ENCODE measurements around the gene AVL9. TPM values are rescaled to one million over a fixed set of nuclear protein-coding genes. Genes with fewer than 3 reads are reported as not detected.

Gene AVL9
- polyA plus RNA-seq, 2 of the 4 experiments (the other 2 are of a cell fraction) = 24.0 to 36.1 TPM

DNA sequence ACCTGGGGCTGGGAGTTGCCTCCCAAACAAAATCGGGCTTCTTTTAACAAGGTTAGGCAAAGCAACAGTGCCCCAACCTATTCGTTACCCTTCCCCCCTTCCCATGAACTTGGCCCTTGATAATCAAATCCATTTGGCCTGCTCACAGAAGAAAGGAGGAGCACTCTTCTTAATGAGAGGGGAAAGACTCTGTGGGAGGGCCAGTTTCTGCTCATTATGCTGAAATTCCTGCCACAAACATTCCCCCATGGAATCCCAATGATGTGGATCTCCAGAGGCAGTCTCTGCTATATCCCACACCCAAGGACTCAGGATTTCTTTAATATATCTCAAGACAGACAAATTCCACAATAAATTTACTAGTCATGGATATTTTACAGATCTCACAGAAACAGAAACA lies 48.1 kb upstream of the AVL9 start:
- Histone ChIP-seq H3K4me1 (no peaks in the 10 kb centered on the region), H3K27ac (no peak overlapping the region), H3K4me3 (no peak overlapping the region), H3K4me2 (no peak overlapping the region), H3K9me3 (peaks cover 7% of the 10 kb centered on the region; the same call in 1 of the 3 replicates)
- FAIRE-seq (no peak), ATAC-seq (no peak), DNase-seq (ENCODE audit: low read depth in 1 of 2, low spot score in 1 of 2) (no peak)
- ChIA-PET CTCF (no interaction called here), POLR2A (no interaction called here)
- 0% methylated on average over 2 of the region's 2 CpGs for WGBS (ENCODE audit: missing lambda C conversion rate)
- no peak for TF ChIP-seq BHLHE40 (IDR thresholded peaks at IDR 0.05; ENCODE audit: low read depth, low read length)
- TF ChIP-seq, protein P1, sequence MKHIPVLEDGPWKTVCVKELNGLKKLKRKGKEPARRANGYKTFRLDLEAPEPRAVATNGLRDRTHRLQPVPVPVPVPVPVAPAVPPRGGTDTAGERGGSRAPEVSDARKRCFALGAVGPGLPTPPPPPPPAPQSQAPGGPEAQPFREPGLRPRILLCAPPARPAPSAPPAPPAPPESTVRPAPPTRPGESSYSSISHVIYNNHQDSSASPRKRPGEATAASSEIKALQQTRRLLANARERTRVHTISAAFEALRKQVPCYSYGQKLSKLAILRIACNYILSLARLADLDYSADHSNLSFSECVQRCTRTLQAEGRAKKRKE (CRISPR knock-in tag; IDR thresholded peaks at IDR 0.05; ENCODE audit: low read depth) = no peak
- no peak for TF ChIP-seq JUN (IDR thresholded peaks at IDR 0.05)
- TF ChIP-seq FOSB (CRISPR knock-in tag; IDR thresholded peaks at IDR 0.05) = no peak
- TF ChIP-seq FOXS1 (CRISPR knock-in tag; IDR thresholded peaks at IDR 0.05) = no peak
- TF ChIP-seq, protein P2, sequence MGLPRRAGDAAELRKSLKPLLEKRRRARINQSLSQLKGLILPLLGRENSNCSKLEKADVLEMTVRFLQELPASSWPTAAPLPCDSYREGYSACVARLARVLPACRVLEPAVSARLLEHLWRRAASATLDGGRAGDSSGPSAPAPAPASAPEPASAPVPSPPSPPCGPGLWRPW (IDR thresholded peaks at IDR 0.05) = no peak
- TF ChIP-seq, protein P3, sequence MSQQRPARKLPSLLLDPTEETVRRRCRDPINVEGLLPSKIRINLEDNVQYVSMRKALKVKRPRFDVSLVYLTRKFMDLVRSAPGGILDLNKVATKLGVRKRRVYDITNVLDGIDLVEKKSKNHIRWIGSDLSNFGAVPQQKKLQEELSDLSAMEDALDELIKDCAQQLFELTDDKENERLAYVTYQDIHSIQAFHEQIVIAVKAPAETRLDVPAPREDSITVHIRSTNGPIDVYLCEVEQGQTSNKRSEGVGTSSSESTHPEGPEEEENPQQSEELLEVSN (IDR thresholded peaks at IDR 0.05; ENCODE audit: borderline replicate concordance, low read depth) = no peak
- TF ChIP-seq TP53 (CRISPR knock-in tag; IDR thresholded peaks at IDR 0.05) = no peak

DNA sequence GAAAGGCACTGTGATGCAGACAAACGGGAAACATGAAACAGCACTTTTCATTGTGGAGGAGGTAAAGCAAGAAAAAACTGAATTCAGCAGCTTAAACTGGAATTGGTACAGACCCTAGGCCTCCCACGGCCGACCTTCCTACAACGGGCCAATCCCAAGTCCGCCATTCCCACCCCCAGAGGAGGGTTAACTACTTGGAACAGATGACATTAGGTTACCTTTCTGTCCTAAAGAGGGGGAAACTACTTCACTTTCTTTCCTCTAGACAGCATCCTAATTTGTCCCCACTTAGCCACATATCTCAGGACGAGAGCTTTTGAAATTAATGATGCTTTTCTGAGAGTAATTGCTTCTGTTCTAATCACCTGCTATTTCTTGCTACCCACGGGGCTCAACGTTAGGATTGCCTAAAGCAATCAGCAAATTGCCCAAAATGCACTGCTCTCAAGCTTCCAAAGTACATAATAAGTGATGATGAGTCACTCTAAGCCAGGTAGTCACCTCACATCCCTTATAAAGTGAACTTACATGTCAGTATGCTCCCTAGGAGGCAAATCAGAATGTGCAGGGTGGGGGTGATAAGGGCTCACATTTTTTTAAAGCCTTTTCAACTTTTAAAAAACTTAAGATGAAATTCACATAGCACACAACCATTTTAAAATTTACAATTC lies 41.8 kb upstream of the AVL9 start:
- CTCF ChIA-PET = no interaction called here
- DNase-seq (ENCODE audit: low read depth in 1 of 2, low spot score in 1 of 2) (peak in 1 of 2 experiments; percentile 15), ATAC-seq (no peak), FAIRE-seq (no peak)
- WGBS (ENCODE audit: missing lambda C conversion rate) = 30% methylated on average over 8 of the region's 8 CpGs
- no peak overlapping the region for H3K27ac ChIP-seq
- TF ChIP-seq GATA3 (IDR thresholded peaks at IDR 0.05; ENCODE audit: borderline replicate concordance) (no peak), FOSB (CRISPR knock-in tag; IDR thresholded peaks at IDR 0.05) (no peak), HOXB13 (CRISPR knock-in tag; IDR thresholded peaks at IDR 0.05; ENCODE audit: low read depth) (no peak), CBX8 (IDR thresholded peaks at IDR 0.05) (no peak), FOSL2 (IDR thresholded peaks at IDR 0.05) (no peak), FOSL2 (CRISPR knock-in tag; IDR thresholded peaks at IDR 0.05) (no peak; the same call in 1 of the 2 replicates), CEBPB (IDR thresholded peaks at IDR 0.05) (no peak), ZFP36 (IDR thresholded peaks at IDR 0.05; ENCODE audit: borderline replicate concordance, partially characterized antibody) (no peak), RCOR1 (IDR thresholded peaks at IDR 0.05; ENCODE audit: low read depth, low read length) (no peak), NR3C1 (IDR thresholded peaks at IDR 0.05) (no peak)
- TF ChIP-seq, protein P4, sequence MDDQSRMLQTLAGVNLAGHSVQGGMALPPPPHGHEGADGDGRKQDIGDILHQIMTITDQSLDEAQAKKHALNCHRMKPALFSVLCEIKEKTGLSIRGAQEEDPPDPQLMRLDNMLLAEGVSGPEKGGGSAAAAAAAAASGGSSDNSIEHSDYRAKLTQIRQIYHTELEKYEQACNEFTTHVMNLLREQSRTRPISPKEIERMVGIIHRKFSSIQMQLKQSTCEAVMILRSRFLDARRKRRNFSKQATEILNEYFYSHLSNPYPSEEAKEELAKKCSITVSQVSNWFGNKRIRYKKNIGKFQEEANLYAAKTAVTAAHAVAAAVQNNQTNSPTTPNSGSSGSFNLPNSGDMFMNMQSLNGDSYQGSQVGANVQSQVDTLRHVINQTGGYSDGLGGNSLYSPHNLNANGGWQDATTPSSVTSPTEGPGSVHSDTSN (IDR thresholded peaks at IDR 0.05) = no peak
- TF ChIP-seq, protein P5, sequence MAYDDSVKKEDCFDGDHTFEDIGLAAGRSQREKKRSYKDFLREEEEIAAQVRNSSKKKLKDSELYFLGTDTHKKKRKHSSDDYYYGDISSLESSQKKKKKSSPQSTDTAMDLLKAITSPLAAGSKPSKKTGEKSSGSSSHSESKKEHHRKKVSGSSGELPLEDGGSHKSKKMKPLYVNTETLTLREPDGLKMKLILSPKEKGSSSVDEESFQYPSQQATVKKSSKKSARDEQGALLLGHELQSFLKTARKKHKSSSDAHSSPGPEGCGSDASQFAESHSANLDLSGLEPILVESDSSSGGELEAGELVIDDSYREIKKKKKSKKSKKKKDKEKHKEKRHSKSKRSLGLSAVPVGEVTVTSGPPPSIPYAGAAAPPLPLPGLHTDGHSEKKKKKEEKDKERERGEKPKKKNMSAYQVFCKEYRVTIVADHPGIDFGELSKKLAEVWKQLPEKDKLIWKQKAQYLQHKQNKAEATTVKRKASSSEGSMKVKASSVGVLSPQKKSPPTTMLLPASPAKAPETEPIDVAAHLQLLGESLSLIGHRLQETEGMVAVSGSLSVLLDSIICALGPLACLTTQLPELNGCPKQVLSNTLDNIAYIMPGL (CRISPR knock-in tag; IDR thresholded peaks at IDR 0.05; ENCODE audit: borderline replicate concordance) = no peak
- TF ChIP-seq, protein P6, sequence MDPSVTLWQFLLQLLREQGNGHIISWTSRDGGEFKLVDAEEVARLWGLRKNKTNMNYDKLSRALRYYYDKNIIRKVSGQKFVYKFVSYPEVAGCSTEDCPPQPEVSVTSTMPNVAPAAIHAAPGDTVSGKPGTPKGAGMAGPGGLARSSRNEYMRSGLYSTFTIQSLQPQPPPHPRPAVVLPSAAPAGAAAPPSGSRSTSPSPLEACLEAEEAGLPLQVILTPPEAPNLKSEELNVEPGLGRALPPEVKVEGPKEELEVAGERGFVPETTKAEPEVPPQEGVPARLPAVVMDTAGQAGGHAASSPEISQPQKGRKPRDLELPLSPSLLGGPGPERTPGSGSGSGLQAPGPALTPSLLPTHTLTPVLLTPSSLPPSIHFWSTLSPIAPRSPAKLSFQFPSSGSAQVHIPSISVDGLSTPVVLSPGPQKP (IDR thresholded peaks at IDR 0.05; ENCODE audit: low read depth, low read length) = no peak
- TF ChIP-seq, protein P1 (CRISPR knock-in tag; IDR thresholded peaks at IDR 0.05; ENCODE audit: low read depth) = no peak
- H3K4me2 ChIP-seq = no peak overlapping the region
- H3K4me3 ChIP-seq = no peak overlapping the region
- H3K4me1 ChIP-seq = no peaks in the 10 kb centered on the region; the same call in 2 of the 3 replicates
- peaks cover 3% of the 10 kb centered on the region; the same call in 1 of the 3 replicates for H3K9me3 ChIP-seq
- POLR2A ChIA-PET = no interaction called here

Data from A549 (cell line).